ENCODE results near the gene MAP3K1.

GRCh38 chr5:56896763-56897162, 81.4 kb downstream of the MAP3K1 start:
- TF ChIP-seq, protein P1, sequence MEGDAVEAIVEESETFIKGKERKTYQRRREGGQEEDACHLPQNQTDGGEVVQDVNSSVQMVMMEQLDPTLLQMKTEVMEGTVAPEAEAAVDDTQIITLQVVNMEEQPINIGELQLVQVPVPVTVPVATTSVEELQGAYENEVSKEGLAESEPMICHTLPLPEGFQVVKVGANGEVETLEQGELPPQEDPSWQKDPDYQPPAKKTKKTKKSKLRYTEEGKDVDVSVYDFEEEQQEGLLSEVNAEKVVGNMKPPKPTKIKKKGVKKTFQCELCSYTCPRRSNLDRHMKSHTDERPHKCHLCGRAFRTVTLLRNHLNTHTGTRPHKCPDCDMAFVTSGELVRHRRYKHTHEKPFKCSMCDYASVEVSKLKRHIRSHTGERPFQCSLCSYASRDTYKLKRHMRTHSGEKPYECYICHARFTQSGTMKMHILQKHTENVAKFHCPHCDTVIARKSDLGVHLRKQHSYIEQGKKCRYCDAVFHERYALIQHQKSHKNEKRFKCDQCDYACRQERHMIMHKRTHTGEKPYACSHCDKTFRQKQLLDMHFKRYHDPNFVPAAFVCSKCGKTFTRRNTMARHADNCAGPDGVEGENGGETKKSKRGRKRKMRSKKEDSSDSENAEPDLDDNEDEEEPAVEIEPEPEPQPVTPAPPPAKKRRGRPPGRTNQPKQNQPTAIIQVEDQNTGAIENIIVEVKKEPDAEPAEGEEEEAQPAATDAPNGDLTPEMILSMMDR (IDR thresholded peaks at IDR 0.05) = no peak
- no peak for TF ChIP-seq POLR2AphosphoS5 (IDR thresholded peaks at IDR 0.05; ENCODE audit: insufficient read depth in 1 of 2, low read depth in 1 of 2)
- TF ChIP-seq POLR2A (IDR thresholded peaks at IDR 0.05) = no peak

All from vagina (tissue), 2 donors.